CD4-positive, alpha-beta memory T cell (primary cell): Measurements from ENCODE around the gene TBC1D12. TPM values are rescaled to one million over a fixed set of nuclear protein-coding genes. Genes with fewer than 3 reads are reported as not detected.
"Not testable (repeated sequence)": the region's sequence is repeated elsewhere in the genome, so short reads cannot be mapped to it uniquely, and the experiment has no call there.

Experiments used
- CTCF ChIA-PET: fragments of 350-600 bp; sonication (Branson Sonifier 250); formaldehyde crosslinking; loops from one replicate; lab custom pipeline; 2021; ENCODE audit warnings: inconsistent platforms; ENCODE audit not compliant: partially characterized antibody; lab: Charles Lee
- POLR2A ChIA-PET: fragments of 350-600 bp; sonication (Branson Sonifier 250); formaldehyde crosslinking; loops from one replicate; lab custom pipeline; 2021; ENCODE audit not compliant: partially characterized antibody; lab: Charles Lee
- DNase-seq, 5 donors: peaks; one replicate each; pipeline versions ENCODE4 v3.0.0 to v3.0.0-alpha.2; 2020 to 2022; ENCODE audit warnings: mixed read lengths in 1 of 5
- H3K27ac ChIP-seq: one replicate; pipeline ENCODE4 v1.7.0; 2013; ENCODE audit warnings: low read depth, low read length
- H3K27me3 ChIP-seq: 2 replicates; pipeline ENCODE4 v1.7.0; 2013; ENCODE audit warnings: mild to moderate bottlenecking, low read length, moderate library complexity; ENCODE audit not compliant: insufficient read depth
- H3K36me3 ChIP-seq: 2 replicates; pipeline ENCODE4 v1.7.0; 2013; ENCODE audit warnings: mild to moderate bottlenecking, low read length, moderate library complexity; ENCODE audit not compliant: insufficient read depth
- H3K4me1 ChIP-seq: 2 replicates; pipeline ENCODE4 v1.7.0; 2013; ENCODE audit warnings: mild to moderate bottlenecking, low read length, moderate library complexity; ENCODE audit not compliant: insufficient read depth
- H3K4me3 ChIP-seq, 2 donors: one replicate each; pipeline ENCODE4 v1.7.0; 2013; ENCODE audit warnings: low read length in 2 of 2, mild to moderate bottlenecking in 1 of 2
- H3K9me3 ChIP-seq, 2 donors: one replicate each; pipeline ENCODE4 v1.7.0; 2013; ENCODE audit warnings: low read length in 2 of 2, control low read depth in 1 of 2; ENCODE audit not compliant: control insufficient read depth in 1 of 2
- H3K27ac Mint-ChIP-seq, 7 donors: one replicate each; pipeline ENCODE4 v1.8.0; 2020 to 2021; ENCODE audit warnings: mixed read lengths in 7 of 7, mild to moderate bottlenecking in 6 of 7, inconsistent platforms in 3 of 7, moderate library complexity in 3 of 7
- H3K27me3 Mint-ChIP-seq, 2 donors: one replicate each; pipeline ENCODE4 v1.8.0; 2020 to 2021; ENCODE audit warnings: mixed read lengths in 2 of 2
- H3K36me3 Mint-ChIP-seq, 2 donors: one replicate each; pipeline ENCODE4 v1.8.0; 2020 to 2021; ENCODE audit warnings: mixed read lengths in 2 of 2, inconsistent platforms in 1 of 2, mild to moderate bottlenecking in 1 of 2
- H3K4me1 Mint-ChIP-seq, 4 donors: one replicate each; pipeline ENCODE4 v1.8.0; 2020 to 2021; ENCODE audit warnings: mixed read lengths in 4 of 4, mild to moderate bottlenecking in 1 of 4
- H3K4me3 Mint-ChIP-seq, 8 donors: one replicate each; pipeline ENCODE4 v1.8.0; 2020 to 2021; ENCODE audit warnings: mixed read lengths in 8 of 8, mild to moderate bottlenecking in 7 of 8, moderate library complexity in 6 of 8, inconsistent platforms in 3 of 8
- H3K9me3 Mint-ChIP-seq, 8 donors: one replicate each; pipeline ENCODE4 v1.8.0; 2020 to 2021; ENCODE audit warnings: mixed read lengths in 8 of 8, mild to moderate bottlenecking in 5 of 8, inconsistent platforms in 3 of 8, moderate library complexity in 1 of 8
- intact Hi-C: fragments of 100-400 bp; cut with micrococcal nuclease; formaldehyde crosslinking; loops from one replicate; pipeline ENCODE4 v1.15.1; 2023
- polyA plus RNA-seq, 2 donors: library from polyadenylated mRNA; unstranded; fragments of 300-500 nt; fragmentation: Illumina TruSeq; gene quantifications; one replicate each; pipeline ENCODE4 v1.2.3, GENCODE V29; 2021
- total RNA-seq, 2 experiments: library from RNA; stranded (reverse); gene quantifications; one replicate each; pipeline ENCODE4 v1.2.3, GENCODE V29; 2021

Gene TBC1D12
- total and polyA plus RNA-seq, 4 experiments from 2014 or later, result 0.30 to 0.96 TPM; not detected in 2

DNA sequence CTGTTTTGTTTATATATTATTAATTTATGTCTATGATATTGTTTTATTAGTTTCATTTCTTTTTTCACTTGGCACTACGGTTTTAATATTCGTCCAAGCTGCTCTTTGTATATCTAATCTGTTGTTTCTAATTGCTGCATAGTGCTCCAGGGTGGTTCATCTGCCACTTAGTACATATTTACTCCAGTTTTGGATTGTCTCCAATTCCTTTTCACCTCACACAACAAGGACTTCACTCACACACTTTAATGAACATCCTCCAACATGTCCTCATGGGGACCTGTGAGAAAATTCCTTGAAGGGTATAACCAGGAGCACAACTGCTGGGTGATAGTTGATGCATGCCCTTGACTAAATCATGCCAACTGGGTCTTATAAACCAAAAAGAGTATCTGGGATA is 25.5 kb upstream of the TBC1D12 start:
- Mint-ChIP-seq H3K4me3 (no peak overlapping the region), H3K4me1 (no peaks in the 10 kb centered on the region), H3K27ac (no peak overlapping the region), H3K36me3 (no peaks in the 10 kb centered on the region), H3K9me3 (no peaks in the 10 kb centered on the region), H3K27me3 (peaks cover 19 to 26% of the 10 kb centered on the region in 2 donors)
- intact Hi-C loops, result no loop called here
- Histone ChIP-seq H3K4me3 (no peak overlapping the region), H3K4me1 (no peaks in the 10 kb centered on the region), H3K27me3 (peaks cover 4% of the 10 kb centered on the region), H3K36me3 (no peaks in the 10 kb centered on the region), H3K9me3 (no peaks in the 10 kb centered on the region), H3K27ac (no peak overlapping the region)
- no peak for DNase-seq
- ChIA-PET CTCF (no interaction called here), POLR2A (no interaction called here)

DNA sequence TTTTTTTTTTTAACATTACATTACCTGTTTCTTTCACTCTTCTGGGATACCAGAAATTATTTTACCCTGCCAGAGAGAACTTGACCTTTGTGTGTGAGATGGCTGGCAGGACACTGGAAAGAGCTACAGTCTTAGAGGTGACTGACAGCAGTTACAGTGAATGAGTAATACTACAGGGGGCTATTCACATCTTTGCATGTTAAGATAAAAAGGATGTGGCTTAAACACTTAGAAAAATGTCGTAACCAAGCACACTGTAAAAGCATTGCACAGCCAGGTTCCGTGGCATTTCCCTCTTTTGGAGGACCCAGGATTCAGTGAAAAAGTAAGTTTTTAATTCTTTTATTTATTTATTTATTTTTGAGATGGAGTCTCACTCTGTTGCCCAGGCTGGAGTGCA is 18.8 kb upstream of the TBC1D12 start:
- Mint-ChIP-seq H3K36me3 (no peaks in the 10 kb centered on the region), H3K4me1 (peaks cover 0 to 2% (median 0%) of the 10 kb centered on the region in 4 donors), H3K27ac (no peak overlapping the region), H3K27me3 (peaks cover 0 to 4% of the 10 kb centered on the region in 2 donors), H3K4me3 (no peak overlapping the region), H3K9me3 (no peaks in the 10 kb centered on the region)
- no peaks in the 10 kb centered on the region for H3K9me3 ChIP-seq
- intact Hi-C loops, result no loop called here
- H3K27ac ChIP-seq, result no peak overlapping the region
- H3K27me3 ChIP-seq, result no peaks in the 10 kb centered on the region
- ChIA-PET POLR2A (no interaction called here), CTCF (interaction anchor here (0.7 kb wide), 1 partner anchor 62 kb away, joined by 3 read pairs; no protein-coding TSS in a partner anchor)
- no peaks in the 10 kb centered on the region for H3K4me1 ChIP-seq
- H3K4me3 ChIP-seq, result no peak overlapping the region
- no peak for DNase-seq
- no peaks in the 10 kb centered on the region for H3K36me3 ChIP-seq

DNA sequence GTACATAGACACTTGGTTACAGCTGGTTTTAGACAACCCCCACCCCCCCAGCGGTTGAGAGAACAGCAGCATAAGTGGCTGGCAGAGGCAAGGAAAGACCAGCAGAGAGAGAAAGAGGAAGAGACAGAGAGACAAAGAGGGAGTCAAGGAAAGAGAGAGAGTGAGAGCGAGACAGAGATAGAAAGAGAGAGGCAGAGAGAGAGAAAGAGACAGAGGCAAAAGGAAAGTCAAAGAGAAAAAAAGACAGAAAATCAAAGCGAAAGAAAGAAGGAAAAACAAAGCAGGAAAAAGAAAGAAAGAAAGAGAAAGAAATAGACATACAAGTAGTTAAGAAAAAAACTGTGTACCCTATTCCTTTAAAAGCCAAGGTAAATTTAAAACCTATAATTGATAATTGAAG is 16.6 kb upstream of the TBC1D12 start:
- H3K4me3 ChIP-seq, H3K27me3 ChIP-seq, CTCF ChIA-PET, H3K4me3 Mint-ChIP-seq, H3K36me3 ChIP-seq, DNase-seq, H3K36me3 Mint-ChIP-seq, H3K27ac Mint-ChIP-seq, H3K27me3 Mint-ChIP-seq, H3K4me1 Mint-ChIP-seq, intact Hi-C loops, POLR2A ChIA-PET, H3K9me3 Mint-ChIP-seq, H3K9me3 ChIP-seq, H3K4me1 ChIP-seq, H3K27ac ChIP-seq: not testable (repeated sequence)

DNA sequence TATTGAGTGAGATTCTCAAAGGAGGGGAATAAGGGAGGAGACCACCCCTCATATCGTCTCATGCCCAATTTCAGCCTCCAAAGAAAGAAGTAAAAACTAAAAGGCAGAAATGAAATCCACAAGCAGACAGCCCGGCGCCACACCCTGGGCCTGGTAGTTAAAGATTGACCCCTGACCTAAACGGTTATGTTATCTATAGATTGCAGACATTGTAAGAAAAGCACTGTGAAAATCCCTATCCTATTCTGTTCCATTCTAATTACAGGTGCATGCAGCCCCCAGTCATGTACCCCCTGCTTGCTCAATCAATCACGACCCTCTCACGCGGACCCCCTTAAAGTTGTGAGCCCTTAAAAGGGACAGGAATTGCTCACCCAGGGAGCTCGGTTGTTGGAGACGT is 10.2 kb upstream of the TBC1D12 start:
- H3K27me3 ChIP-seq, intact Hi-C loops, H3K9me3 ChIP-seq, POLR2A ChIA-PET, CTCF ChIA-PET, H3K36me3 Mint-ChIP-seq, H3K27ac ChIP-seq, H3K27ac Mint-ChIP-seq, H3K36me3 ChIP-seq, H3K4me1 ChIP-seq, DNase-seq, H3K4me1 Mint-ChIP-seq, H3K9me3 Mint-ChIP-seq, H3K4me3 ChIP-seq, H3K27me3 Mint-ChIP-seq, H3K4me3 Mint-ChIP-seq: not testable (repeated sequence)

DNA sequence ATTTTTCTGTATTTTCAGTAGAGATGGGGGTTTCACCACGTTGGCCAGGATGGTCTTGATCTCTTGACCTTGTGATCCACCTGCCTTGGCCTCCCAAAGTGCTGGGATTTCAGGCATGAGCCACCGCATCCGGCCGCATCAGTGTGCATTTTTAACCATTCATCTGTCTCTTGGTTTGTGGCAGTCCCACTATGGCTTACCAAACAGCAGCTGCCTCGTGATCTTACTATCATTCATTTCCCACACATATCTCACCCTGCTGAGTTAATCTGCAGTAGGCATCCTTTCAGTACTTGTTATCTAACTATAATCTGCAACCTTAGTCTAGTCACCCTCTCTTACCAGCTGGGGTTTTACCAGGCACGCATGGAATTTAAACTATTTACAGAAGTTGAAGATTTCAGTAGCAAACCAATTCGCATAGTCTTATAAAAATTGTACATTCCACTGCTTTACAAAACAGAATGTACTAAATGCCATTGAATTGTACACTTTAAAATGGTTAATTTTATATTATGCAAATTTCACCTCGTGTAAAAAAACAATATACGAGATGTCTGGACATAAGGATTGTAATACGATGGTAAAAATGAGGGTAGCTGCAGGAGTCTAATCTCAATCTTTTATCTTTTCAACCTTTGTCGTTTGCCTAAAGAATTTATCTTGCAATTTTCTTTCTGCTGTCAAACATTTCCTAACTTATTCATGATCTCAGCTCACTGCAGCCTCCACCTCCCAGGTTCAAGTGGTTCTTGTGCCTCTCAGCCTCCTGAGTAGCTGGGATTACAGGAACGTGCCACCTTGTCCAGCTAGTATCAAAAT is 4.6 kb upstream of the TBC1D12 start:
- Mint-ChIP-seq H3K27ac (no peak overlapping the region), H3K36me3 (no peaks in the 10 kb centered on the region), H3K4me1 (peaks cover 0 to 6% (median 2%) of the 10 kb centered on the region in 4 donors), H3K4me3 (no peak overlapping the region), H3K9me3 (peaks cover 0 to 3% (median under 1%) of the 10 kb centered on the region in 8 donors), H3K27me3 (peaks cover 16 to 25% of the 10 kb centered on the region in 2 donors)
- Histone ChIP-seq H3K9me3 (no peaks in the 10 kb centered on the region), H3K36me3 (no peaks in the 10 kb centered on the region), H3K4me3 (no peak overlapping the region), H3K27me3 (no peaks in the 10 kb centered on the region), H3K27ac (no peak overlapping the region), H3K4me1 (no peaks in the 10 kb centered on the region)
- DNase-seq, result no peak
- intact Hi-C loops, result no loop called here
- CTCF ChIA-PET, result no interaction called here
- POLR2A ChIA-PET, result no interaction called here

DNA sequence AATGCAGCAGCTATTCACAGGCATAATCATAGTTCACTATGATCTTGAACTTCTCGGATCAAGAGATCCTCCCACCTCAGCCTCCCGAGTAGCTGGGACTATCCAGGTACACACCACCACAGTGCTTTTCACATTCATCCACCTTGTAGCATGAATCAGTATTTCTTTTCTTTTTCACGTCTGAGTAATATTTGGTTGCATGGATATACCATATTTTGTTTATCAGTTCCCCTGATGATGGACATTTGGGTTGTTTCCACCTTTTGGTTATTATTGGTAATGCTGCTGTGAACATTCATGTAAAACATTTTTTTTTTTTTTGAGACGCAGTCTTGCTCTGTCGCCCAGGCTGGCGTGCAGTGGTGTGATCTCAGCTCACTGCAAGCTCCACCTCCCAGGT is 3.6 kb upstream of the TBC1D12 start:
- POLR2A ChIA-PET, result no interaction called here
- no peak for DNase-seq
- H3K9me3 ChIP-seq, result no peaks in the 10 kb centered on the region
- CTCF ChIA-PET, result no interaction called here
- Mint-ChIP-seq H3K4me3 (no peak overlapping the region), H3K4me1 (peaks cover 2 to 9% (median 5%) of the 10 kb centered on the region in 4 donors), H3K27ac (no peak overlapping the region), H3K36me3 (no peaks in the 10 kb centered on the region), H3K9me3 (peaks cover 0 to 3% (median 2%) of the 10 kb centered on the region in 8 donors), H3K27me3 (peaks cover 19 to 28% of the 10 kb centered on the region in 2 donors)
- no peak overlapping the region for H3K27ac ChIP-seq
- H3K27me3 ChIP-seq, result peaks cover 4% of the 10 kb centered on the region
- H3K4me3 ChIP-seq, result no peak overlapping the region
- intact Hi-C loops, result no loop called here
- H3K36me3 ChIP-seq, result no peaks in the 10 kb centered on the region
- H3K4me1 ChIP-seq, result peaks cover 3% of the 10 kb centered on the region

DNA sequence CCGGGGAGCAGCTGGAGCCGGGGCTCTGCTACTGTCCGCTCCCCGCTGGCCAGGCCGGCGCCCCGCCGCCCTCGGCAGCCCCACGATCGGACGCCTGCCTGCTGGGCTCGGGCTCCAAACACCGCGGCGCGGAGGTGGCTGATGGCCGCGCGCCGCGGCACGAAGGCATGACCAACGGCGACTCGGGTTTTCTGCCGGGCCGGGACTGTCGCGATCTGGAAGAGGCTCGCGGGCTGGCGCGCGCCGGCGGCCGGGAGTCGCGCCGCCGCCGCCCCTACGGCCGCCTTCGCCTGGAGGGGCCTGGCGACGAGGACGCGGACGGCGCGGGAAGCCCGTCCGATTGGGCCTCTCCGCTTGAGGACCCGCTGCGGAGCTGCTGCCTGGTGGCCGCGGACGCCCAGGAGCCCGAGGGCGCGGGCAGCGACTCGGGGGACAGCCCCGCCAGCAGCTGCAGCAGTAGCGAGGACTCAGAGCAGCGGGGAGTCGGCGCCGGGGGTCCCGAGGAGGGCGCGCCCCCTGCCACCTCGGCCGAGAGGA is 570 bp downstream of the TBC1D12 start:
- Mint-ChIP-seq H3K4me1 (peaks cover 4 to 13% (median 8%) of the 10 kb centered on the region in 4 donors), H3K27me3 (peaks cover 36 to 42% of the 10 kb centered on the region in 2 donors), H3K4me3 (no peak overlapping the region), H3K9me3 (peaks cover 0 to 4% (median 2%) of the 10 kb centered on the region in 8 donors), H3K27ac (no peak overlapping the region), H3K36me3 (peaks cover 0 to 3% of the 10 kb centered on the region in 2 donors)
- intact Hi-C loops, result no loop called here
- Histone ChIP-seq H3K9me3 (no peaks in the 10 kb centered on the region), H3K4me3 (peak overlapping the region in 1 of 2 donors; percentile 27), H3K36me3 (no peaks in the 10 kb centered on the region), H3K4me1 (peaks cover 7% of the 10 kb centered on the region), H3K27ac (no peak overlapping the region), H3K27me3 (peaks cover 12% of the 10 kb centered on the region)
- ChIA-PET POLR2A (no interaction called here), CTCF (no interaction called here)
- DNase-seq, result peak in 3 of 5 donors; percentile 8 to 14 (median 9)
